ENCODE measurements around the gene MARVELD1. TPM values are rescaled to one million over a fixed set of nuclear protein-coding genes. Genes with fewer than 3 reads are reported as not detected.

MARVELD1 gene
- total and polyA plus RNA-seq, 2 experiments from 2014 or later, result 7.3 to 23.7 TPM

- Histone ChIP-seq H3K36me3 (ENCODE audit: insufficient read depth) (no peaks in the 10 kb centered on the region), H3K4me1 (ENCODE audit: insufficient read depth) (peaks cover 16% of the 10 kb centered on the region), H3K4me2 (no peak overlapping the region), H3K27ac (ENCODE audit: low read depth) (no peak overlapping the region), H3K79me2 (replicated peaks; ENCODE audit: insufficient read depth) (peaks cover 25% of the 10 kb centered on the region), H3K27me3 (ENCODE audit: insufficient read depth) (no peaks in the 10 kb centered on the region), H3K4me3 (no peak overlapping the region), H4K20me1 (replicated peaks; ENCODE audit: insufficient read depth) (peaks cover 21% of the 10 kb centered on the region), H2AFZ (no peak overlapping the region), H3F3A (replicated peaks; ENCODE audit: low read depth) (peaks cover 3% of the 10 kb centered on the region; the same call in 1 of the 2 replicates), H3K9me2 (ENCODE audit: insufficient read depth) (no peaks in the 10 kb centered on the region)
- no peak for TF ChIP-seq ZNF462 (CRISPR knock-in tag; IDR thresholded peaks at IDR 0.05)
- no peak for TF ChIP-seq NANOG (IDR thresholded peaks at IDR 0.05; ENCODE audit: borderline replicate concordance)
- TF ChIP-seq ETS1 (IDR thresholded peaks at IDR 0.05), result no peak
- no peak for TF ChIP-seq ZNF331 (CRISPR knock-in tag; IDR thresholded peaks at IDR 0.05; ENCODE audit: low read depth)
- no peak for TF ChIP-seq JUNB (IDR thresholded peaks at IDR 0.05; ENCODE audit: unreplicated experiment)
- no peak for TF ChIP-seq EZH2 (IDR thresholded peaks at IDR 0.05; ENCODE audit: low read depth, unreplicated experiment)
- no peak for TF ChIP-seq EZH2phosphoT487 (IDR thresholded peaks at IDR 0.05; ENCODE audit: unreplicated experiment)
- no peak for TF ChIP-seq ZNF114 (CRISPR knock-in tag; IDR thresholded peaks at IDR 0.05)
- no peak for TF ChIP-seq POLR2AphosphoS5 (IDR thresholded peaks at IDR 0.05; ENCODE audit: low read depth)
- TF ChIP-seq REST (IDR thresholded peaks at IDR 0.05; ENCODE audit: unreplicated experiment), result no peak
- no peak for TF ChIP-seq STAT1 (IDR thresholded peaks at IDR 0.05; ENCODE audit: unreplicated experiment)
- TF ChIP-seq CTCF (conservative IDR thresholded peaks at IDR 0.05; ENCODE audit: low read depth in 2 of 2), result no peak
- ATAC-seq (no peak), DNase-seq (ENCODE audit: low spot score) (no peak)
- Mint-ChIP-seq H3K27ac (no peak overlapping the region), H3K4me3 (no peak overlapping the region), H3K9me3 (no peaks in the 10 kb centered on the region), H3K4me1 (peaks cover 10% of the 10 kb centered on the region), H3K27me3 (ENCODE audit: insufficient read depth, low read depth, poor library complexity) (peaks cover 11% of the 10 kb centered on the region), H3K36me3 (ENCODE audit: low read depth) (no peaks in the 10 kb centered on the region)
Measured at GRCh38 chr10:97682042-97682441, 31.5 kb upstream of the MARVELD1 start.
